Kidney (tissue), 14 donors: ENCODE results near the gene PSORS1C2. TPM values are rescaled to one million over a fixed set of nuclear protein-coding genes. Genes with fewer than 3 reads are reported as not detected.
"Not testable (repeated sequence)": the region's sequence is repeated elsewhere in the genome, so short reads cannot be mapped to it uniquely, and the experiment has no call there.

Experiments
- DNase-seq, 5 donors: peaks; one replicate each; pipeline ENCODE4 v3.0.0-alpha.2; 2013 to 2020
- FAIRE-seq: peaks from 2 replicates; lab custom pipeline; 2012; peaks lifted over from hg19 to GRCh38; lab: Jason Lieb, UNC
- H3K27ac ChIP-seq, 2 donors: one replicate each; pipeline ENCODE4 v1.7.0; 2013; ENCODE audit warnings: low read depth in 2 of 2, low read length in 2 of 2, inconsistent platforms in 1 of 2
- H3K27me3 ChIP-seq: one replicate; pipeline ENCODE4 v1.7.1; 2013; ENCODE audit warnings: low read length, inconsistent platforms; ENCODE audit not compliant: control insufficient read depth, insufficient read depth
- H3K36me3 ChIP-seq, 3 donors: one replicate each; pipeline versions ENCODE4 v1.7.0 to v1.7.1; 2013; ENCODE audit warnings: low read length in 3 of 3, control low read depth in 1 of 3, inconsistent platforms in 1 of 3; ENCODE audit not compliant: insufficient read depth in 3 of 3, control insufficient read depth in 2 of 3
- H3K4me1 ChIP-seq, 3 donors: one replicate each; pipeline versions ENCODE4 v1.7.0 to v1.7.1; 2013; ENCODE audit warnings: low read length in 3 of 3, inconsistent platforms in 1 of 3, low read depth in 1 of 3; ENCODE audit not compliant: control insufficient read depth in 2 of 3, insufficient read depth in 2 of 3
- H3K4me3 ChIP-seq, 3 donors: one replicate each; pipeline versions ENCODE4 v1.7.0 to v1.8.1; 2013; ENCODE audit warnings: low read length in 3 of 3, control low read depth in 1 of 3, inconsistent platforms in 1 of 3
- H3K9ac ChIP-seq, 3 donors: one replicate each; pipeline versions ENCODE4 v1.7.0 to v1.7.1; 2013; ENCODE audit warnings: low read length in 3 of 3, control low read depth in 1 of 3, inconsistent platforms in 1 of 3
- H3K9me3 ChIP-seq, 3 donors: one replicate each; pipeline versions ENCODE4 v1.7.0 to v1.7.1; 2013; ENCODE audit warnings: low read length in 3 of 3, control low read depth in 1 of 3, inconsistent platforms in 1 of 3; ENCODE audit not compliant: control insufficient read depth in 2 of 3, insufficient read depth in 1 of 3
- intact Hi-C: fragments of 100-400 bp; cut with DNase I; formaldehyde crosslinking; loops from one replicate; pipeline ENCODE4 v1.11.1; 2022
- polyA plus RNA-seq: library from polyadenylated mRNA; stranded (reverse); fragments of 350-450 nt; fragmentation: Illumina TruSeq; extraction: RNeasy Lipid Tissue Mini Kit (QIAGEN cat#74804); gene quantifications from one replicate; pipeline ENCODE4 v1.2.3, GENCODE V29; 2014; ENCODE audit warnings: low read depth, low replicate concordance; ENCODE audit not compliant: insufficient read depth
- total RNA-seq: library from RNA; stranded (reverse); fragmentation: NEBNext Ultra II Directional; extraction: Animal tissue kit (Norgen Biotek cat#: 25700); gene quantifications from one replicate; pipeline ENCODE4 v1.2.1, GENCODE V29; 2021
- TF ChIP-seq, protein P1 (sequence below): IDR thresholded peaks from 3 replicates; pipeline ENCODE4 v1.5.1; 2012; ENCODE audit warnings: mild to moderate bottlenecking, moderate library complexity, borderline replicate concordance; ENCODE audit not compliant: insufficient read depth; ENCODE audit errors: extremely low read depth
- donor health status: control.
- donor health status: control.
- donor health status: control.
- donor health status: control.
- donor health status: control.
- donor health status: DM: yes; HTN: yes; CAD: no.
- donor health status: Normal renal cell carcinoma (clear cell type).

The PSORS1C2 gene
- total and polyA plus RNA-seq, 2 donors from 2014 or later: not detected

DNA sequence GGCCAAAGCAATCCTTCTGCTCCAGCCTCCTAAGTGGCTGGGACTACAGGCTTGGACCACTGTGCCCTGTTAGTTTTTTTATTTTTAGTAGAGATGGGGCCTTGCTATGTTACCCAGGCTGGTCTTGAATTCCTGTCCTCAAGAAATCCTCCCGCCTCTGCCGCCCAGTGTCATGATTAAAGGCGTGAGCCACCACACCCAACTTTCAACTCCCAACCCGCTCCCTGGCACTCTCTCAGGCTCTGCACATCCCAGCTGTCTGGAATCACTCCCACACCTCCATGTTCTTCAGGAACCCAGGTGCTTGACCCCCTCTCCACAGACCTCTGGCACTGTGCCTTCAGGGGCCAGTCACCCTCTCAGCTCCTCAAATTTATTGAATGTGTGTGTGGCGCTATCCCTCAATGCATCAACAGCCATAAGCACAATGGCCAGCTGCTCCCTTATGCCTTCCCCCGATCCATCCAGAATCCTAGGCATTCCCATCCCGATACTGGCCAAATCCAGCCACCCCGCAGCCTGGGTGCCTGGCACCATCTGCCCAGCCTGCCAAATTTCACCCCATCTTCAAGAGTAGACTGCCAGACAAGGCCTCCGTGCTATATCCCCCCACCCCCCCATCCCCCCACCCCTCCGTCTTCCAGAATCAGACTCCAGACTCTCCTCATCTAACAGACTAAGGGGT lies 32.3 kb upstream of the PSORS1C2 start:
- TF ChIP-seq, protein P1, sequence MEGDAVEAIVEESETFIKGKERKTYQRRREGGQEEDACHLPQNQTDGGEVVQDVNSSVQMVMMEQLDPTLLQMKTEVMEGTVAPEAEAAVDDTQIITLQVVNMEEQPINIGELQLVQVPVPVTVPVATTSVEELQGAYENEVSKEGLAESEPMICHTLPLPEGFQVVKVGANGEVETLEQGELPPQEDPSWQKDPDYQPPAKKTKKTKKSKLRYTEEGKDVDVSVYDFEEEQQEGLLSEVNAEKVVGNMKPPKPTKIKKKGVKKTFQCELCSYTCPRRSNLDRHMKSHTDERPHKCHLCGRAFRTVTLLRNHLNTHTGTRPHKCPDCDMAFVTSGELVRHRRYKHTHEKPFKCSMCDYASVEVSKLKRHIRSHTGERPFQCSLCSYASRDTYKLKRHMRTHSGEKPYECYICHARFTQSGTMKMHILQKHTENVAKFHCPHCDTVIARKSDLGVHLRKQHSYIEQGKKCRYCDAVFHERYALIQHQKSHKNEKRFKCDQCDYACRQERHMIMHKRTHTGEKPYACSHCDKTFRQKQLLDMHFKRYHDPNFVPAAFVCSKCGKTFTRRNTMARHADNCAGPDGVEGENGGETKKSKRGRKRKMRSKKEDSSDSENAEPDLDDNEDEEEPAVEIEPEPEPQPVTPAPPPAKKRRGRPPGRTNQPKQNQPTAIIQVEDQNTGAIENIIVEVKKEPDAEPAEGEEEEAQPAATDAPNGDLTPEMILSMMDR: no peak
- no peaks in the 10 kb centered on the region for H3K9me3 ChIP-seq

DNA sequence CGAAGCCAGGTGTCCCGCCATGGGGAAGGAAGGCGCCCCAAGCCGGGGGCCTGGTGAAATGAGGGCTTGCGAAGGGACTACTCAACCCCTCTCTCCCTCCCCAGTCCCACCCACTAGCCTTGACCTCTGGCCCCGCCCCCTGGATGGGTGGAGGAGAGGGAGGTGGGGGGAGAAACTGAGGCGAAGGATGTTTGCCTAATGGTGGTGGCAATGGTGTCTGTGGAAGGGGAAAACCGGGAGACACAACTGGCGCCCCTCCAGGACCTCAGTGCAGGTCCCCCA lies 31.7 kb upstream of the PSORS1C2 start, which contains the start of gene POU5F1:
TSS of gene POU5F1 (minus strand) at position 83 of the 282 bp plus-strand sequence. CDS start at position 21, 62 bp downstream.
- H3K36me3 ChIP-seq: no peaks in the 10 kb centered on the region
- peak within 1 kb of the TSS; percentile 36 to 45 for H3K27ac ChIP-seq
- no peak within 1 kb of the TSS for H3K4me3 ChIP-seq
- H3K4me1 ChIP-seq: peaks cover 0 to 12% (median 5%) of the 10 kb centered on the region in 3 donors
- no peaks in the 10 kb centered on the region for H3K27me3 ChIP-seq
- TF ChIP-seq, protein P1: no peak
- intact Hi-C loops: no loop called here
- no peaks in the 10 kb centered on the region for H3K9me3 ChIP-seq
- no peak within 1 kb of the TSS for H3K9ac ChIP-seq
- DNase-seq (no peak), FAIRE-seq (no peak)

More for the DNA sequence above, 32.3 kb upstream of the PSORS1C2 start:
- no peaks in the 10 kb centered on the region for H3K27me3 ChIP-seq
- H3K4me1 ChIP-seq: peaks cover 0 to 14% (median 5%) of the 10 kb centered on the region in 3 donors
- intact Hi-C loops: no loop called here
- no peak overlapping the region for H3K27ac ChIP-seq
- DNase-seq (no peak), FAIRE-seq (no peak)
- no peak overlapping the region for H3K9ac ChIP-seq
- no peak overlapping the region for H3K4me3 ChIP-seq
- H3K36me3 ChIP-seq: no peaks in the 10 kb centered on the region

DNA sequence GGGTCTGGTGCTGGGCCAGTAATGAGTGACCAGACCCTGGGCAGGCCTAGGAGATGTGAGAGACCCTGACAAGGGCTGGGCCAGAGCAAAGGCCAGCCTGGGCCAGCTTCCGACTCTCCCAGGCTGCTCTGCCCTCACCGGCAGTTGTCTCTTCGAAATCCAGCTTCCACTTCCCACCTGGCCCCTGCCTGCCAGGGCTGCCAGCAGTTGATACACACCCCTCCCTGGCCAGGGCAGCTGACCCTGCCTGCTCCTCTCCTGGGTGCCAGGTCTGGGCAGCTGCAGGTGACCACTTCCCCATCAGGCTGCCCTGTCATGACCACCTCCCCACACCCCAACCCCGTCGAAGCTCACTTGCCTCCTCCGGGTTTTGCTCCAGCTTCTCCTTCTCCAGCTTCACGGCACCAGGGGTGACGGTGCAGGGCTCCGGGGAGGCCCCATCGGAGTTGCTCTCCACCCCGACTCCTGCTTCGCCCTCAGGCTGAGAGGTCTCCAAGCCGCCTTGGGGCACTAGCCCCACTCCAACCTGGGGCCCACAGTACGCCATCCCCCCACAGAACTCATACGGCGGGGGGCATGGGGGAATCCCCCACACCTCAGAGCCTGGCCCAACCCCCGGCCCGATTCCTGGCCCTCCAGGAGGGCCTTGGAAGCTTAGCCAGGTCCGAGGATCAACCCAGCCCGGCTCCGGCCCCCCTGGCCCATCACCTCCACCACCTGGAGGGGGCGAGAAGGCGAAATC lies 31.2 kb upstream of the PSORS1C2 start:
- H3K27me3 ChIP-seq, H3K9me3 ChIP-seq, intact Hi-C loops, H3K4me3 ChIP-seq, H3K36me3 ChIP-seq, H3K9ac ChIP-seq, FAIRE-seq, DNase-seq: not testable (repeated sequence)
- Histone ChIP-seq H3K27ac (peak overlapping the region; percentile 36 to 45), H3K4me1 (peaks cover 0 to 12% (median 5%) of the 10 kb centered on the region in 3 donors)

DNA sequence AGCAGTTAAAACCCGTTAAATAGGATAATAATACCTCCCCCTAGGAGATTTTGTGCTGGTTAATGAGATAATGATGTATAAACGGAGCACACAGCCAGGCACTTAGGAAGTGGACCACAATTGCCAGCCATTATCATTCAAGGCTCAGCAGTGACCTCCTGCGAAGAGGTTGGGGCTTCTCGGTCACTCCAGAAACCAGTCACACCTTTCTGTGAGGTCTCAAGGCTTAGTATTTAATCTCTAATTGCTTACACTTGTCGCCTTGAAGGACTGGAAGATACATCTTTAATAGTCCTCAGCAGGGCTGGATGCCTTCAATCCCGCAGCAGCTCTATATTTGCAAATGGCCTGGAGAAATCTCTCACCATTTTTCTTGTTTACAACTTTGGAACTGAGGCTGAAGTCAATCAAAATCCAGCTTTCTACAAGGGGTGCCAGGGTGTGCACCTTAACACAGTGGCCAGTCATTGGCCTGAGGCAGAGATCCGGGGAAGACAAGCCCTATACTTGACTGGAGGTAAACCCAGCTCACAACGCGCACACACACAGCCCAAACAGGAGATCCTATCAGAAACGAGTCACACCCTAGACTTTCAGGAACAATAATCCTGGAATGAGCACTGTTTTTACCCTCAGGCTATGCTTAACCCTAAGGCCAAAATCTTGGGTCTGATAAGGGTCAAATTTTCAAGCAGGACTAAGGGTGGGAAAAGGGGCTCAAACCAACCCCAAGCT lies 30.4 kb upstream of the PSORS1C2 start:
- intact Hi-C loops: no loop called here
- peak overlapping the region; percentile 36 to 45 for H3K27ac ChIP-seq
- peaks cover 0 to 12% (median 5%) of the 10 kb centered on the region in 3 donors for H3K4me1 ChIP-seq
- no peak overlapping the region for H3K9ac ChIP-seq
- H3K4me3 ChIP-seq: no peak overlapping the region
- TF ChIP-seq, protein P1: no peak
- no peaks in the 10 kb centered on the region for H3K36me3 ChIP-seq
- DNase-seq: no peak
- no peaks in the 10 kb centered on the region for H3K27me3 ChIP-seq
- no peak for FAIRE-seq
- H3K9me3 ChIP-seq: no peaks in the 10 kb centered on the region
